RWPE1 (cell line): Measurements from ENCODE around the gene CDK14.

ENCODE experiments used
- CTCF ChIA-PET: fragments of 350-600 bp; sonication (Branson Sonifier 250); formaldehyde crosslinking; extraction: SDS; loops from one replicate; lab custom pipeline; 2021; lab: Yijun Ruan, JAX
- POLR2A ChIA-PET: fragments of 400-600 bp; formaldehyde crosslinking; extraction: SDS; loops from one replicate; lab custom pipeline; 2020; ENCODE audit warnings: antibody characterized with exemption; ENCODE audit not compliant: low non-redundant PET; lab: Yijun Ruan, JAX
- DNase-seq: peaks from one replicate; pipeline ENCODE4 v3.0.0; 2012; ENCODE audit warnings: low spot score
- H3K27ac ChIP-seq: fragments of 450-650 bp; 2 replicates; pipeline ENCODE4 v1.5.1; 2017
- CTCF ChIP-seq: fragments of 450-650 bp; conservative IDR thresholded peaks from 2 replicates; pipeline ENCODE4 v1.5.1; 2017; ENCODE audit warnings: low read depth, mild to moderate bottlenecking

Gene CDK14

GRCh38 chr7:90621747-90622140 is 25.6 kb downstream of the CDK14 start:
- POLR2A ChIA-PET = no interaction called here
- no peak overlapping the region for H3K27ac ChIP-seq
- no peak for DNase-seq
- CTCF ChIA-PET = interaction anchor here (0.5 kb wide), 1 partner anchor 14 kb away, joined by 3 read pairs; no protein-coding TSS in a partner anchor
- TF ChIP-seq CTCF = no peak

GRCh38 chr7:90622670-90623069 is 26.5 kb downstream of the CDK14 start:
- CTCF ChIA-PET = no interaction called here

GRCh38 chr7:90624225-90624911 is 28.2 kb downstream of the CDK14 start:
- ChIA-PET CTCF (interaction anchor here (0.6 to 1.3 kb wide), 3 partner anchors 28 to 389 kb away, joined by 3 to 4 read pairs (median 4); partner anchors contain the start of gene CDK14), POLR2A (no interaction called here)
- H3K27ac ChIP-seq = no peak overlapping the region
- DNase-seq = peak; percentile 58
- TF ChIP-seq CTCF = no peak

More at GRCh38 chr7:90622670-90623069, 26.5 kb downstream of the CDK14 start:
- POLR2A ChIA-PET = no interaction called here
- TF ChIP-seq CTCF = no peak
- DNase-seq = no peak
- H3K27ac ChIP-seq = no peak overlapping the region

GRCh38 chr7:90625051-90625450 is 28.9 kb downstream of the CDK14 start:
- CTCF ChIA-PET = interaction anchor here (0.6 to 1.5 kb wide), 4 partner anchors 28 to 388 kb away, joined by 3 to 4 read pairs (median 4); partner anchors contain the start of gene CDK14
- no peak overlapping the region for H3K27ac ChIP-seq
- no peak for DNase-seq
- POLR2A ChIA-PET = no interaction called here
- no peak for TF ChIP-seq CTCF

GRCh38 chr7:90625562-90625961 is 29.4 kb downstream of the CDK14 start:
- TF ChIP-seq CTCF = no peak
- ChIA-PET POLR2A (no interaction called here), CTCF (interaction anchor here (0.8 to 1.5 kb wide), 2 partner anchors 30 to 36 kb away, joined by 3 to 4 read pairs; no protein-coding TSS in a partner anchor)
- H3K27ac ChIP-seq = no peak overlapping the region
- peak; percentile 11 for DNase-seq

- no peak overlapping the region for H3K27ac ChIP-seq
- peak; percentile 23 for DNase-seq
- no peak for TF ChIP-seq CTCF
- POLR2A ChIA-PET = no interaction called here
- CTCF ChIA-PET = interaction anchor here (0.8 to 1.5 kb wide), 2 partner anchors 31 to 35 kb away, joined by 3 to 4 read pairs; no protein-coding TSS in a partner anchor
These were observed 29.9 kb downstream of the CDK14 start for GRCh38 chr7:90626013-90626412.
